Cardiac septum (tissue), 1 donor: Measurements from ENCODE around the gene CELF6. TPM values are rescaled to one million over a fixed set of nuclear protein-coding genes. Genes with fewer than 3 reads are reported as not detected.
"Not testable (repeated sequence)": the region's sequence is repeated elsewhere in the genome, so short reads cannot be mapped to it uniquely, and the experiment has no call there.

Experiments used
- DNase-seq: peaks from one replicate; pipeline ENCODE4 v3.0.0-alpha.2; 2020; ENCODE audit warnings: low spot score
- intact Hi-C: fragments of 100-400 bp; cut with DNase I; formaldehyde crosslinking; loops from one replicate; pipeline ENCODE4 v1.14.0; 2022
- total RNA-seq: library from RNA; stranded (reverse); fragmentation: NEBNext Ultra II Directional; extraction: Animal tissue kit (Norgen Biotek cat#: 25700); gene quantifications from one replicate; pipeline ENCODE4 v1.2.1, GENCODE V29; 2021
- donor health status: DM: no; HTN: no; CAD: no.

The CELF6 gene
- total RNA-seq, 1 donor from 2014 or later: 0.70 TPM

DNA sequence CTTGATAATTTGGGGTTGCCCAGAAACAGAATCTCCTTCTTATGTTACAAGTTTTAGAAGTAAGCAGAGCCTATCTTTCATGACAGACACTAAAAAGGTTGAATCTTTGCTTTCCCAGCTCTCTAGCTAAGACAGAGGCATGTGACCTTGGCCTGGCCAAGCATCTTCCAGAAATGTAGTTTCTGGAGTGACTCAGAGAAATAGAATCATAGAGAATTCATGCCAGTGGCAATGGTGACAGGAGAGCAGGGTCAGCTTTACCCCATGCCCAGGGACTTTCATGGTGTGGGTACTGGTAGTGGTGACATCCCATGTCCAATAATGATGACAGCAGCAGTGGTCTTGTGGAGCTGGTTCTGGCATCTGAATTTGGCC lies 43.6 kb downstream of the CELF6 start:
- intact Hi-C loops: no loop called here
- DNase-seq: no peak

DNA sequence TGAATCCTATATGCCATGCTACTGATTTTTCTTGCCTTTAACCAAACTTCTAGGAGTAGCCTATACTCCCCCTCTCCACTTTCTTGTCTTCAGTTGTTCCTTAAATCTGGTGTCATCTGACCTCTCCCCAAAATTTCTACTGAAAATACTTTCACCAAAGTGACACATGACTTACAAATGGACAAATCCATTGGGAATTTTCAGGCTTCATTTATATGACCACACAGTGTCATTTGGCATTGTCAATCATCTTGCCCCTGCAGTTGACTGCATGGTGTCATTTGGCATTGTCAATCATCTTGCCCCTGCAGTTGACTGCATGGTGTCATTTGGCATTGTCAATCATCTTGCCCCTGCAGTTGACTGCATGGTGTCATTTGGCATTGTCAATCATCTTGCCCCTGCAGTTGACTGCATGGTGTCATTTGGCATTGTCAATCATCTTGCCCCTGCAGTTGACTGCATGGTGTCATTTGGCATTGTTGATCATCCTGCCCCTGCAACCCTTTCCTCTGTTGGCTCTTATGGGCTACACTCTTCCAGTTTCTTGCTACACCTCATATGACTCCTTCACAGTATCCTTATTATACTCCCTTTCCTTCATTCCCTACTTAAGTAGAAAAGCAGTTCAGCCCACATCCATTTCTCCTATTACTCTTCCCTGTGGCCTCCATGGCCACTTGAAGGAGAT lies 44.2 kb downstream of the CELF6 start:
- DNase-seq, intact Hi-C loops: not testable (repeated sequence)

DNA sequence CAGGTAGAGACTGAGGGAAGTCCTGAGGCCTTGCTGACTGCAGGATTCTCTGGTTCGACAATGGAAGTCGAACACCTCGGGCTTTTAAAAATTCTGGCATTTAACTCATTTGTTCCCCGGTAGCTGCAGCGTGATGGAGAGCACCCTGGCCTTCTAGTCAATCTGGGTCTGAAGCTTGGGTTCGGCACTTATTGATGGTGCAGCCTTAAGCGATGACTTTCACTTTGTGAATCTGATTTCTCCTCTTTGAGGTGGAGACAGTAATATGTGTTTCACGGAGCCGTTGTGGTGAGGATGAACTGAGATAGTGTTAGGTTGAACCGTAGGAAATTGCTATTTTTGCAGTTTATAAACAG lies 47.0 kb downstream of the CELF6 start:
- DNase-seq: no peak
- intact Hi-C loops: loop anchor here (1.0 kb wide), 2 partner anchors 42 to 74 kb away; partner anchors contain the start of gene PKM

DNA sequence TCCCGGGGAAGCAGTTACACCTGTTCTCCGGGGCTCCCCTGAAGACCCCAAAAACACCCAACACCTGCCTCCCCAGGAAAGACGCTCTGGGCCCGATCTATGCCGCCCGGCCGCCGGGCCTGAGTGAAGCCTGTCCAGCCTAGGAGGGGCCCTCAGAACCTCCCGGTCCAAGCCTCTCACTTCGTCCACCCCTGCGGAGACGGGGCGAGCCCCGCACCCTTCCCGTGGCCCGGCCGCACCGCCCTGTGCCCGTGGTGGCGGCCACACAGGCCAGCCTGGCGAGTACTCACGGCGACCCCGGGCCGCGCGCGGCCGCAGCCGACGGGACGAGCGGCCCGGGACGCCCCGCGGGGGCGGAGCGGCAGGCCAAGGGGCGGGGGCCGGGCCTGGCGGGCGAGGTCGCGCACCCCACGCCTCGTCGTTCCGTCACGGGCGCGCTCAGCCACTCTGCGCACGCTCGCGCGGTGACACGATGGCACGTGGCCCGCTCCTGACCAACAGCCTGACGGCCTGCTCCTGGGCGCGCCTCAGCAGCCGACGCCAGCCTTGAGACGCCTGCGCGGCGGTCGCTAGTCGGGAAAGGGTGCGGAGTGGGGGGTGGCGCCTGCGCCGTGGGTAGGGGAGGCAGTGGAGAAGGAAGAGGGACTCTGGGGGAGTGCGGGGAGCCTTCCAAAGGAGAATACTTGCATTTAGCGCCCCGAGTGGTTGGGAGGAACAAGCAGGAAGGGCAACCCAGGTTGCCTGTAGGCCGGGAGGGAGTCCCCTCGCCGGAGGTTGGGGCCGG lies 47.6 kb downstream of the CELF6 start, which contains the start of gene PARP6:
TSS of gene PARP6 (minus strand) at position 342 of the 784 bp plus-strand sequence. CDS start 5,077 bp downstream, outside the sequence.
- intact Hi-C loops: loop anchor here (1.0 kb wide), 2 partner anchors 41 to 73 kb away; partner anchors contain the start of gene PKM
- DNase-seq: peak; percentile 99

DNA sequence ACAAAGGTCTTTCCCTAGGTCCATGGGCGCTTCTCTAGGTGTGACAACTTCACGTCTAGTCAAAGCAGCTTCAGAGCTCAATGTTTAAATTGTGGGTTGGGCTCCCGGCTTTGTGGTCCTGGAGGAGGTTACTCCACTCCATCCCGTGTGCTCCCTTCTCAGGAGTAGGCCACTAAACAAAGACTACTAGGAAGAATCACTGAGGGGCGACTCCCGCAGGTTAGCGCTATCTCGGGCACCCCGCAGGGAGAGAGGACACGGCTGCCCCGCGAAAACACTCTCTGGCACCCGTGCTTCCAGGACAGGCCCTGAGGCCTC lies 48.1 kb downstream of the CELF6 start:
- no peak for DNase-seq
- intact Hi-C loops: loop anchor here (1.0 kb wide), 2 partner anchors 41 to 73 kb away; partner anchors contain the start of gene PKM

DNA sequence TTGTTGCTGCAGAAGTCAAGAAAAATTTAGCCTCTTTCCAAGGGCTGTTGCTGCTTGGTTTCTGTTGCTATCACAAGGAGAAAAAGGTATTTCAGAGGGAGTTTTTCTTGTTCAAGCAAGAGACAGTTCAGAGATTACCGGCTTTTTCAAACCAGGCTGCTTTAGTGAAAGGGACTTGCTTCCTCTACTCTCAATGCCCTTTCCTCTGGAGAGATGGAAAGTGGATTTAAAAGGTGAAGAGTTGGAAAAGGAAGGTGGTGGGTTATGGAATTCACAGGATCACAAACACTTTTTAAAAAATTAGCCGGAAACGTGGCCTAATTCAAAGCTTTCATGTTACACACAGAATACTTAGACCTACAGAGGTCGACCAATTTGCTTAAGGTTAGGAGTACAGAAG lies 48.7 kb downstream of the CELF6 start:
- intact Hi-C loops: no loop called here
- no peak for DNase-seq

DNA sequence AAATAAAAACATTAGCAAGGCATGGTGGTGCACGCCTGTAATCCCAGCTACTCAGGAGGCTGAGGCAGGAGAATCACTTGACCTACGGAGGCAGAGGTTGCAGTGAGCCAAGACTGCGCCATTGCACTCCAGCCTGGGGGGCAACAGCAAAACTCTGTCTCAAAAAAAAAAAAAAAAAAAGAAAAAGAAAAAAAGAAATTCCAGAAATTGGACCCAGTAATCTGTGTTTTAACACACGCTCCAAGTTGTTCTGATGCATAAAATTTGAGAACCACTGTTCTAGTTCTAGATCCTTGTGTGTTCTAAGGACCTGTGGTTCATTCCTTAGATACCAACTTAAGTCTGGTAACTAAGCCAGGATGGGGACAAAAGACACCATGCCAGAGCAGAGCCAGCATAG lies 50.2 kb downstream of the CELF6 start:
- DNase-seq: no peak
- intact Hi-C loops: no loop called here

DNA sequence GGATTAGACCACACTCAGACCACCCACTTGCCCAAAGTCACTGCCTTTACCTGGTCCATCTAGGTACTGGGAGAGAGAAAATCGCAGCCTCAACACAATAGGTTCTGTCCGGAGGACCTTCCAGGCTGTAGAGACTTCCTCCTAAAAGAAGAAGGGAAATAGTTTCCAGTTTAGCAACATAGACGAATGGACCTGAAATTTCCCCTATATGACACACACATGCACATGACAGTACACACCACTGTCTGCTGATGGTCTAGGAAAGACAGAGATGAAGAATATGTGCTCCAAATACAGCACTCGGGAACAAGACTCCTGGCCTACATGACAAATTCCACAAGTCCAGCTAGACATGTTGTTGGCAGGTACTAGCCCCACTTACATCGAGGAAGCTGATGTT lies 54.9 kb downstream of the CELF6 start:
- DNase-seq: no peak
- intact Hi-C loops: no loop called here

DNA sequence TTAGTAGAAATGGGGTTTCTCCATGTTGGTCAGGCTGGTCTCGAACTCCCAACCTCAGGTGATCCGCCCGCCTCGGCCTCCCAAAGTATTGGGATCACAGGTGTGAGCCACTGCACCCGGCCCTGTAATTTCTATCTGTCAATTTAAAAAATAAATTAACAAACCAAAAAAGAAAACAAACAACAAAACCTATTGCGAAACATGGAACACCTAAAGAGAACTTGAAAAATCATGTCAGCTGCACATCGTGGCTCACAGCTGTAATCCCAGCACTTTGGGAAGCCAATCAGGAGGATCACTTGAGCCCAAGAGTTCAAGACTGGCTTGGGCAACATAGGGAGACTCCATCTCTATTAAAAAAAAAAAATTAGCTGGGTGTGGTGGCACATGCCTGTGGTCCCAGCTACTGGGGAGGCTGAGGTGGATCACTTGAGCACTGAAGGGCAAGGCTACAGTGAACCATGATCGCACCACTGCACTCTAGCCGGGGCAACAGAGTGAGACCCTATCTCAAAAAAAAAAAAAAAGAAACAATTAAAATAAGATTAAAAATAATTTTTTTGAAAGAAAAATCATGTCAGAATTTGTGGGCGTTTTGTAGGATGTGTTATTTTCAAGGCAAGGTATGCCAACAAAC lies 67.2 kb downstream of the CELF6 start:
- no peak for DNase-seq
- intact Hi-C loops: no loop called here

DNA sequence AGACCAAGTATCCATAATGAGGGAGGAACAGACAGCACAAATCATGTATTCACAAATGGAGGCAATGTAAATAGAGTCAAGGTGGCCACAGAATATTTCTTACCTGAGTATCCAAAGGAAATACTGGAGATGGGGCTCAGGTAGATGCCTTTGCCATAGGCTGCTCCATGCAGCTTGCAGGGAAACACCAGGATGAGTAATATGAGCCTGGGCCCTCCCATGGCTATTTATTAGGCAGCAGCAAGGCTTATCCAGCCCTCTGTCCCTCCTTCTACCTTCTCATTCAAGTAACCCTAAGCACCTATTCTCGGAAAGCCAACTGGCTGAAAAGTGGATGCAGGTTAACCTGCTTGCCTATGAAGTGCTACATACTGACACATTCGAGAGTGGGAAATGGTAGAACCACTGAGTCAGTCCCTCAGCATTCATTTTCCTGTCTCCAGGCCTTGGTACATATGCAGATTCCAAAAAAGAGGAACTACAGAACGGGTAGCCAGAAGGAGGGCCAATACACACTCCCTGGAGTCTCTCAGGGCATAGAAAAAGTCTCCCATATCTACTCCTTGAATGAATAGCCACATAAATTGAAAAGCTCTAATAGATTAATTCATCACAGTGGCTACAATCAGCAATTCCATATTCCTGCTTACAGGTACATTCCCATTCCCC lies 70.7 kb downstream of the CELF6 start:
- intact Hi-C loops: no loop called here
- no peak for DNase-seq

DNA sequence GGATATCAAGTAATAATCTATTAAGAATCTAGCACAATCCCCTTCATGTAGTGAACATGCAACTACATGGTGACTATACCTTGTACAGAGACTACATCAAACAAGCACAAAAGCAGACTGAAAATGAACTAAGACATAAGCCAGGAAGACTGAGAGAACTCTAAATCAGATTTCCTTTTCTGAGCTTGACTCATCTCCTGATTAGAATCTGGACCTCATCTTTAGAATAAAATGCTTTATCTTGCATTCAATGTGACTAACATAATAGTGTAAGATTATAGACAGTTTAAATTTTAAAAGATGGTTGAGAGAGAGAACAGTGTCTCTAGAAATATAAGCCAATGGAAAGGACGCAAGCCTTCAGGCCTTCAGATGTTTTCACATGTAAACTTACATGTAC lies 71.4 kb downstream of the CELF6 start:
- intact Hi-C loops: no loop called here
- no peak for DNase-seq

DNA sequence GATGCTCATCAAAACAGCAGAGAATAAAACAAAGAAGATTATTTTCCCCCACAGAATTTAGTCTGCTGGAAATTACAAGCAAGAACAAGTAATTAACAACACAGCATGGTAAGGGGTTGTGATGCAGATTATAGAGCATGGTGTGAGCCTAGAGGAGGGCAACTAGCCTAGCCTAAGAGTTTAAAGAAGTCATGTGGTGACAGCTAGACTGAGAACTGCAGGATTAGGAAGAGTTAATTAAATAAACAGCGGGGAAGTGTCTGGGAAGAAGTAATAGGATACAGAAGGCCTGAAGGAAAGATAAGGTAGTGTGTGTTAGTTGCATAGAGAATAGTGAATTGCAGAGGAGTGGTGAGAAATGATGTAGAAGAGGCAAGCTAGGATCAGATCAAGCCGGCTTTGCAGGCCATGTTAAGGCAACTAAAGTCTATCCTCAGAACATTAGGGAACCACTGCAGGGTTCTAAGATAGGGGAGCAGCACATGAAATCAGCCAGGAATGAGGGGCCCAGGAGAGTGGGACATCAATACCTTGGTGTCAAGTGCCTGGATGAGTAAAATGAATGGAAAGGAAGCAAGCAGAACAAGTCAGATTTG lies 77.1 kb downstream of the CELF6 start:
- intact Hi-C loops: no loop called here
- no peak for DNase-seq

DNA sequence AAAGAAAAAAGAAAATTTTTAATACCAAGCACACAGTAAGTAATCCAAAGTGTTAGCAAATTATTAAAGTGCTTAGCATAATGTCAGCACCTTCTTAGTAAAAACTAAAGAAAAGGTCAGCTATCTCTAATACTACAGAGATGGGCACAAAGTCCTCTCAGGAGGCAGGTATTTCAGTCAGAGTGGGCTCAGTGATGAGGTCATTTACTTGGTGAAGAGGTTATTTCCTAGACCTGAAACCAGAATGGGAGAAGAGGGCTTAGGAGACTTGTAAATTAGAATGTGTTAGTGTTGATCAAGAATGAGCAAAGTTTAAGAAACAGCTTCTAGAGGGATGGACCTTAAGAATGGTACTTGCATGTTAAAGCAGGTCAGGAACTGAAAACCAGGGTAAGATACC lies 80.3 kb downstream of the CELF6 start:
- intact Hi-C loops: no loop called here
- no peak for DNase-seq

DNA sequence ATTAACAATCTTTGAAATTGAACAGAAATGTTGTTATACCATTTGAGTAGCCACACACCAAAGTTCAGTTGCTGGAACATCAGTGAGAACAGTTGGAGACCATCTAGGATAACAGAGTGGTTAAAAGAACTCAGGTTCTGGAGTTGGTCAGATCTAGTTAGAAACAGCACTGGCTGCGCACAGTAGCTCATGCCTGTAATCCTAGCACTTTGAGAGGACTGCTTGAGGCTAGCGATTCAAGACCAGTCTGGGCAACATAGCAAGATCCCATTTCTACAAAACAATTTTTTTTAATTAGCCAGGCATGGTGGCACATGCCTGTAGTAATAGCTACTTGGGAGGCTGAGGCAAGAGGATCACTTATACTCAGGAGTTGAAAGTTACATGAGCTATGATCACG lies 81.4 kb downstream of the CELF6 start:
- intact Hi-C loops: no loop called here
- DNase-seq: no peak

DNA sequence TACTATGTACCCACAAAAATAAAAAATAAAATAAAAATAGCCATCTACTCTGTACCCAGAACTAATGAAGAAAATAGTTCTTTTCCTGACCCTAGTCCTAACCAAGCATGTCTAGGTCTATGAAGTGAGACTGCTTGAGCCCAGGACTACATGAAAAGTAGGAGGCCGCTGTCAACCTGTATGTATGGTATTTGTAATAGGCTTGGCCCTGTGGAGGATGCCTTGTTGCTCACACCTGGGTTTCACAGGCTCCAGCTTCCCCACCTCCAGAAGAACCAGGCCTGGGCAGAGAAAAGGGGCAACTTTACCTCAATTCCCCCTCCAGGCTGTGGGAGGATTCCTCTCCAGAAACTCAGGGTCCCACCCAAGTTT lies 82.1 kb downstream of the CELF6 start:
- intact Hi-C loops: no loop called here
- DNase-seq: no peak

DNA sequence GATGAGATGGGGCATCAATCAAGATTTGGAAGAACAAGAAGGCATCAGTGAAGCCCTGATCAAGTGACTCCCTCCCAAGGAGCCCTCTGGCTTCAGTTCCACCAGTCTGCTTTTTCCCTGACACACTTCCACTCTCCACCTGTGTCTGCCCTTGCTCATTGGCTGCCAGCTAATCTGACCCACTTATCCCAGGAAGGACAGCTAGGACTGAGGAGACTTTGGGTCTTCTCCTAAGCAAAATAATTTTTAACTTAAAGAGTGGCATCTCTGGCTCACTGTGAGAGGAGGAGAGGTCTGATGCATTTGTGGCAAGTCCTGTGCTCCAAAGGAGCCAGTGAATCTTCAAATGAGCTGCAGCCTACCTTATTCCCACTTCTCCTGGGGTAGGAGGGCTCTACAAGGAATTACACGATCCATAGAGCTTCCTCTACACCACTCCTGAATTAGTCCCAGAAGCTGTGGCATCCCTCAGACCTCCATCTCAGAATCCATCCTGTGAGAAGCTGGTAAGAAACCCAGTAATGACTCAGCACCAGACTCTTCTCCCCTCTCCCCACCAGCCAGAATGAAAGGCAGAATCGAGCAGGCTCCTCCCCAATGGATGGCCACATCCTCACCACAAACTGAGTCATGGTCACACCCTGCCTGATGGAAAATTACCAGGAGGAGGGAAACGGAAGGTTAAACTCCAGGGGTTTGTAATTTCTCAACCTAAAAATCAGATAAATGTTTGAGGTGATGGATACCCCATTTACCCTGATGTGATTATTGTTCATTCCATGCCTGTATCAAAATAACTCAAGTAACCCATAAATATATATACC lies 82.7 kb downstream of the CELF6 start:
- intact Hi-C loops: no loop called here
- DNase-seq: peak; percentile 83

DNA sequence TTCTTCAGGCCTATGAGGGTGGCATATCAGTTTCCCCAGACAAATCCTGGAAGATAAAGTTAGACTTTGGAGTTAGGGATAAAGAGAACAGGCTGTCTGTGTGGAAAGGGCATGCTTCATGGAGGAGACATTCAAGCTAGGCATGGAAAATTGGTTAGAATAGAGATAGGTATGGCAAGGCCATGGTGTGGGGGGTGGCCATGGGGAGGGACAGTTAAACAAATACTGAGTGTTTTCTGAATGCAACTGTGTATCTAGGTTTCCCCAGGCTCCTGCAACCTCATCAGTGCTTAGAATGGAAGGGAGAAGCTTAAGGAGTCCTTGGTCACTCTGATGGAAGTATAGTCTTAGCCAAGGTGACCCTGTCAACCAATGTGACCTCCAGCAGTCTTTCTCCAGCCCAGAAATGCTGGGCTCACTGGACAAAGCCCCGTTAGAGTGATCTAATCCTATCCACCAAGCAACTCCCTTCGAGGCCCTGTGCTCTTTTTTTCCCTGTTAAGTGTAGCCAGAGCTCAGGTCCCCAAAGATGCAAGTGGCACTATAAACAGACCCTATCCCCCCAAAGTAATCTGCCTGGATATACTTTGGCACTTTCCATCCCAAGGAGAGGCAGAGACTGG lies 83.5 kb downstream of the CELF6 start:
- no peak for DNase-seq
- intact Hi-C loops: no loop called here

DNA sequence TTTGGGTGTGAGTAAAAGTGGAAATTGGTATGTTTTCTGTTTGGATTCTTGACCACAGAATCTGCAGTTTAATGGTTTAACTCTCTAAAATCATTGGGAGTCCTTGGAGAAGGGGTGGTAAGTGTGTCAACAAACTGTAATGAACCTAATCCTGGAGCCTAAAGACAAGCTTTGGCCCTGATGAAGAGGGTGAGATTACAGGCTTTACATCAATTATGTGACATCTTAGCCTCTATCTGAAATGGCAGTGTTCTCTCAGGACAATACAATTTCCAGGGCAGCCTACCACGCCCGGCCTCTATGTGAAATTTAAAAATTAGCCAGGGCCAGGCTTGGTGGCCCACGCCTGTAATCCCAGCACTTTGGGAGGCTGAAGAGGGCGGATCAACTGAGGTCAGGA lies 84.7 kb downstream of the CELF6 start:
- intact Hi-C loops: no loop called here
- DNase-seq: no peak
